Measurements from ENCODE around the gene PRSS1. TPM values are rescaled to one million over a fixed set of nuclear protein-coding genes. Genes with fewer than 3 reads are reported as not detected.
"Not testable (repeated sequence)": the region's sequence is repeated elsewhere in the genome, so short reads cannot be mapped to it uniquely, and the experiment has no call there.

PRSS1 gene
- total and polyA plus RNA-seq, 2 experiments from 2014 or later = not detected

DNA sequence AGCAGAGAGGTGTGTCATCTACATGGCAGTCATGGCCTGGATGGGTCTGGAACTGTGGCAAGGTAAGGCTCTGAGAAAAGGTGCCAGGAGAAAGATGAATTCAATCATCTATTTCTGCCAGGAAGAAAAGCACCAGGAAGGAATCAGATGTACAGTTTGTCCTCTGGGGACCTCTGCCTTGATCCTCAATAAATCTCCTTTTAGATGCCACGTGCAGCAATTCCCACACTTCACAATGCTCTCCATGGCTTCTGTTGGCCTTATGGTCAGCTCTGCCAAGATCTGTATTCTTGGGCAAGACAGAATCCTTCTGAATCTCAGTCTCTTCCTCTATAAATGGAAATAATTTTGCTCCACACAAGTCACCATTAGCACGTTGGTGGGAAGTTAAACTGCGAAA lies 19.6 kb downstream of the PRSS1 start:
- not testable (repeated sequence) for H3K27ac ChIP-seq (ENCODE audit: low read depth); H3K27me3 ChIP-seq (ENCODE audit: insufficient read depth); H3K27ac Mint-ChIP-seq; H3K36me3 ChIP-seq (ENCODE audit: insufficient read depth); H3K4me3 ChIP-seq; H3K9me3 Mint-ChIP-seq; H3K79me2 ChIP-seq (replicated peaks; ENCODE audit: insufficient read depth); H3K36me3 Mint-ChIP-seq (ENCODE audit: low read depth); H3K4me1 Mint-ChIP-seq; H3K9me2 ChIP-seq (ENCODE audit: insufficient read depth); H3K4me1 ChIP-seq (ENCODE audit: insufficient read depth); H3K27me3 Mint-ChIP-seq (ENCODE audit: insufficient read depth, low read depth, poor library complexity); ATAC-seq; H3K4me3 Mint-ChIP-seq; H4K20me1 ChIP-seq (replicated peaks; ENCODE audit: insufficient read depth); H2AFZ ChIP-seq; H3K4me2 ChIP-seq; H3F3A ChIP-seq (replicated peaks; ENCODE audit: low read depth); DNase-seq (ENCODE audit: low spot score)

DNA sequence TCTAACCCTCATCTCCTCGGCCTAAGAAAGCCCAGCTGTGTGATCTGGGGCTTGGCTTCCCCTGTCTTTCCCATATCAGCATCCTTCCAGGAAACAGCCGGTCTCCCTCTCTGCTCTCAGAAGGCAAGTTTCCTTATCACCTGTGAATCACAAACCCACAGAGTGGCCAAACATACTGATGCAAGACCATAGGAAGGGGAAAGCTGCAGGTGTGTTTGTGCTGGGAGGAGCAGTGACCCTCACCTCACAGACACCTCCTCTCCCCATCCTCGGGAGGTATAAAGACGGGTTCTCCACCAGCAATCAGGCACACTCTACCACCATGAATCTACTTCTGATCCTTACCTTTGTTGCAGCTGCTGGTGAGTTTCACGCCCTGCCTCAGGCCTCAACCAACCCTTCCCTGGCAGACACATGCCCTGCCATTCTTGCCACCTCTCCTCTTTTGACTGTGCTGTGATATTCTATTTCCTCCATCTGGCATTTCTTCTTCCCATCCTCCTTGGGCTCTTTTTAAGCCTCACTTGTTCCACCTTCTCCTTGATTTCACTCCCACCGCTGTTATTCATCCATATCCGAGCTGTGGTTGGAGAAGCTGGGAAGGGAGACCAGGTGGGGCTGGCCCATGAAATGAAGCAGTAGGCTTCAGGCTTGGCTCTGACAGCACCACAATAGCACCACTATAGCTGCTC lies 21.5 kb downstream of the PRSS1 start, which contains the start of gene PRSS2:
Gene PRSS2, plus strand, starts transcription at position 310 of the 692 bp plus-strand sequence. Its CDS starts 13 bp downstream, at position 323.
- Histone ChIP-seq H3K27me3 (ENCODE audit: insufficient read depth) (no peaks in the 10 kb centered on the region), H4K20me1 (replicated peaks; ENCODE audit: insufficient read depth) (no peaks in the 10 kb centered on the region), H3K9me2 (ENCODE audit: insufficient read depth) (no peaks in the 10 kb centered on the region), H3K27ac (ENCODE audit: low read depth) (no peak within 1 kb of the TSS), H3F3A (replicated peaks; ENCODE audit: low read depth) (no peaks in the 10 kb centered on the region), H3K4me2 (no peak within 1 kb of the TSS), H3K79me2 (replicated peaks; ENCODE audit: insufficient read depth) (no peaks in the 10 kb centered on the region), H3K4me1 (ENCODE audit: insufficient read depth) (no peaks in the 10 kb centered on the region), H3K4me3 (no peak within 1 kb of the TSS), H2AFZ (no peak within 1 kb of the TSS), H3K36me3 (ENCODE audit: insufficient read depth) (no peaks in the 10 kb centered on the region)
- H3K27me3 Mint-ChIP-seq (ENCODE audit: insufficient read depth, low read depth, poor library complexity) = peaks cover 4% of the 10 kb centered on the region
- no peak within 1 kb of the TSS for H3K27ac Mint-ChIP-seq
- peaks cover 3% of the 10 kb centered on the region; the same call in 1 of the 3 replicates for H3K4me1 Mint-ChIP-seq
- no peaks in the 10 kb centered on the region; the same call in 1 of the 3 replicates for H3K9me3 Mint-ChIP-seq
- no peak for ATAC-seq
- no peaks in the 10 kb centered on the region for H3K36me3 Mint-ChIP-seq (ENCODE audit: low read depth)
- H3K4me3 Mint-ChIP-seq = no peak within 1 kb of the TSS
- no peak for DNase-seq (ENCODE audit: low spot score)
- TF ChIP-seq NANOG (IDR thresholded peaks at IDR 0.05; ENCODE audit: borderline replicate concordance) (no peak), ZNF331 (CRISPR knock-in tag; IDR thresholded peaks at IDR 0.05; ENCODE audit: low read depth) (no peak), POLR2AphosphoS5 (IDR thresholded peaks at IDR 0.05; ENCODE audit: low read depth) (no peak), EZH2phosphoT487 (IDR thresholded peaks at IDR 0.05; ENCODE audit: unreplicated experiment) (no peak), ZNF114 (CRISPR knock-in tag; IDR thresholded peaks at IDR 0.05) (no peak), JUNB (IDR thresholded peaks at IDR 0.05; ENCODE audit: unreplicated experiment) (no peak), CREB1 (CRISPR knock-in tag; IDR thresholded peaks at IDR 0.05; ENCODE audit: low read depth) (no peak), EZH2 (IDR thresholded peaks at IDR 0.05; ENCODE audit: low read depth, unreplicated experiment) (no peak)
- TF ChIP-seq, protein P1, sequence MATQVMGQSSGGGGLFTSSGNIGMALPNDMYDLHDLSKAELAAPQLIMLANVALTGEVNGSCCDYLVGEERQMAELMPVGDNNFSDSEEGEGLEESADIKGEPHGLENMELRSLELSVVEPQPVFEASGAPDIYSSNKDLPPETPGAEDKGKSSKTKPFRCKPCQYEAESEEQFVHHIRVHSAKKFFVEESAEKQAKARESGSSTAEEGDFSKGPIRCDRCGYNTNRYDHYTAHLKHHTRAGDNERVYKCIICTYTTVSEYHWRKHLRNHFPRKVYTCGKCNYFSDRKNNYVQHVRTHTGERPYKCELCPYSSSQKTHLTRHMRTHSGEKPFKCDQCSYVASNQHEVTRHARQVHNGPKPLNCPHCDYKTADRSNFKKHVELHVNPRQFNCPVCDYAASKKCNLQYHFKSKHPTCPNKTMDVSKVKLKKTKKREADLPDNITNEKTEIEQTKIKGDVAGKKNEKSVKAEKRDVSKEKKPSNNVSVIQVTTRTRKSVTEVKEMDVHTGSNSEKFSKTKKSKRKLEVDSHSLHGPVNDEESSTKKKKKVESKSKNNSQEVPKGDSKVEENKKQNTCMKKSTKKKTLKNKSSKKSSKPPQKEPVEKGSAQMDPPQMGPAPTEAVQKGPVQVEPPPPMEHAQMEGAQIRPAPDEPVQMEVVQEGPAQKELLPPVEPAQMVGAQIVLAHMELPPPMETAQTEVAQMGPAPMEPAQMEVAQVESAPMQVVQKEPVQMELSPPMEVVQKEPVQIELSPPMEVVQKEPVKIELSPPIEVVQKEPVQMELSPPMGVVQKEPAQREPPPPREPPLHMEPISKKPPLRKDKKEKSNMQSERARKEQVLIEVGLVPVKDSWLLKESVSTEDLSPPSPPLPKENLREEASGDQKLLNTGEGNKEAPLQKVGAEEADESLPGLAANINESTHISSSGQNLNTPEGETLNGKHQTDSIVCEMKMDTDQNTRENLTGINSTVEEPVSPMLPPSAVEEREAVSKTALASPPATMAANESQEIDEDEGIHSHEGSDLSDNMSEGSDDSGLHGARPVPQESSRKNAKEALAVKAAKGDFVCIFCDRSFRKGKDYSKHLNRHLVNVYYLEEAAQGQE (IDR thresholded peaks at IDR 0.05; ENCODE audit: unreplicated experiment) = no peak
- TF ChIP-seq, protein P2, sequence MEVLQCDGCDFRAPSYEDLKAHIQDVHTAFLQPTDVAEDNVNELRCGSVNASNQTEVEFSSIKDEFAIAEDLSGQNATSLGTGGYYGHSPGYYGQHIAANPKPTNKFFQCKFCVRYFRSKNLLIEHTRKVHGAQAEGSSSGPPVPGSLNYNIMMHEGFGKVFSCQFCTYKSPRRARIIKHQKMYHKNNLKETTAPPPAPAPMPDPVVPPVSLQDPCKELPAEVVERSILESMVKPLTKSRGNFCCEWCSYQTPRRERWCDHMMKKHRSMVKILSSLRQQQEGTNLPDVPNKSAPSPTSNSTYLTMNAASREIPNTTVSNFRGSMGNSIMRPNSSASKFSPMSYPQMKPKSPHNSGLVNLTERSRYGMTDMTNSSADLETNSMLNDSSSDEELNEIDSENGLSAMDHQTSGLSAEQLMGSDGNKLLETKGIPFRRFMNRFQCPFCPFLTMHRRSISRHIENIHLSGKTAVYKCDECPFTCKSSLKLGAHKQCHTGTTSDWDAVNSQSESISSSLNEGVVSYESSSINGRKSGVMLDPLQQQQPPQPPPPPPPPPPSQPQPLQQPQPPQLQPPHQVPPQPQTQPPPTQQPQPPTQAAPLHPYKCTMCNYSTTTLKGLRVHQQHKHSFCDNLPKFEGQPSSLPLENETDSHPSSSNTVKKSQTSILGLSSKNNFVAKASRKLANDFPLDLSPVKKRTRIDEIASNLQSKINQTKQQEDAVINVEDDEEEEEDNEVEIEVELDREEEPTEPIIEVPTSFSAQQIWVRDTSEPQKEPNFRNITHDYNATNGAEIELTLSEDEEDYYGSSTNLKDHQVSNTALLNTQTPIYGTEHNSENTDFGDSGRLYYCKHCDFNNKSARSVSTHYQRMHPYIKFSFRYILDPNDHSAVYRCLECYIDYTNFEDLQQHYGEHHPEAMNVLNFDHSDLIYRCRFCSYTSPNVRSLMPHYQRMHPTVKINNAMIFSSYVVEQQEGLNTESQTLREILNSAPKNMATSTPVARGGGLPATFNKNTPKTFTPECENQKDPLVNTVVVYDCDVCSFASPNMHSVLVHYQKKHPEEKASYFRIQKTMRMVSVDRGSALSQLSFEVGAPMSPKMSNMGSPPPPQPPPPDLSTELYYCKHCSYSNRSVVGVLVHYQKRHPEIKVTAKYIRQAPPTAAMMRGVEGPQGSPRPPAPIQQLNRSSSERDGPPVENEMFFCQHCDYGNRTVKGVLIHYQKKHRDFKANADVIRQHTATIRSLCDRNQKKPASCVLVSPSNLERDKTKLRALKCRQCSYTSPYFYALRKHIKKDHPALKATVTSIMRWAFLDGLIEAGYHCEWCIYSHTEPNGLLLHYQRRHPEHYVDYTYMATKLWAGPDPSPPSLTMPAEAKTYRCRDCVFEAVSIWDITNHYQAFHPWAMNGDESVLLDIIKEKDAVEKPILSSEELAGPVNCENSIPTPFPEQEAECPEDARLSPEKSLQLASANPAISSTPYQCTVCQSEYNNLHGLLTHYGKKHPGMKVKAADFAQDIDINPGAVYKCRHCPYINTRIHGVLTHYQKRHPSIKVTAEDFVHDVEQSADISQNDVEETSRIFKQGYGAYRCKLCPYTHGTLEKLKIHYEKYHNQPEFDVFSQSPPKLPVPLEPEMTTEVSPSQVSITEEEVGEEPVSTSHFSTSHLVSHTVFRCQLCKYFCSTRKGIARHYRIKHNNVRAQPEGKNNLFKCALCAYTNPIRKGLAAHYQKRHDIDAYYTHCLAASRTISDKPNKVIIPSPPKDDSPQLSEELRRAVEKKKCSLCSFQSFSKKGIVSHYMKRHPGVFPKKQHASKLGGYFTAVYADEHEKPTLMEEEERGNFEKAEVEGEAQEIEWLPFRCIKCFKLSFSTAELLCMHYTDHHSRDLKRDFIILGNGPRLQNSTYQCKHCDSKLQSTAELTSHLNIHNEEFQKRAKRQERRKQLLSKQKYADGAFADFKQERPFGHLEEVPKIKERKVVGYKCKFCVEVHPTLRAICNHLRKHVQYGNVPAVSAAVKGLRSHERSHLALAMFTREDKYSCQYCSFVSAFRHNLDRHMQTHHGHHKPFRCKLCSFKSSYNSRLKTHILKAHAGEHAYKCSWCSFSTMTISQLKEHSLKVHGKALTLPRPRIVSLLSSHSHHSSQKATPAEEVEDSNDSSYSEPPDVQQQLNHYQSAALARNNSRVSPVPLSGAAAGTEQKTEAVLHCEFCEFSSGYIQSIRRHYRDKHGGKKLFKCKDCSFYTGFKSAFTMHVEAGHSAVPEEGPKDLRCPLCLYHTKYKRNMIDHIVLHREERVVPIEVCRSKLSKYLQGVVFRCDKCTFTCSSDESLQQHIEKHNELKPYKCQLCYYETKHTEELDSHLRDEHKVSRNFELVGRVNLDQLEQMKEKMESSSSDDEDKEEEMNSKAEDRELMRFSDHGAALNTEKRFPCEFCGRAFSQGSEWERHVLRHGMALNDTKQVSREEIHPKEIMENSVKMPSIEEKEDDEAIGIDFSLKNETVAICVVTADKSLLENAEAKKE (CRISPR knock-in tag; IDR thresholded peaks at IDR 0.05) = no peak
- TF ChIP-seq, protein P3, sequence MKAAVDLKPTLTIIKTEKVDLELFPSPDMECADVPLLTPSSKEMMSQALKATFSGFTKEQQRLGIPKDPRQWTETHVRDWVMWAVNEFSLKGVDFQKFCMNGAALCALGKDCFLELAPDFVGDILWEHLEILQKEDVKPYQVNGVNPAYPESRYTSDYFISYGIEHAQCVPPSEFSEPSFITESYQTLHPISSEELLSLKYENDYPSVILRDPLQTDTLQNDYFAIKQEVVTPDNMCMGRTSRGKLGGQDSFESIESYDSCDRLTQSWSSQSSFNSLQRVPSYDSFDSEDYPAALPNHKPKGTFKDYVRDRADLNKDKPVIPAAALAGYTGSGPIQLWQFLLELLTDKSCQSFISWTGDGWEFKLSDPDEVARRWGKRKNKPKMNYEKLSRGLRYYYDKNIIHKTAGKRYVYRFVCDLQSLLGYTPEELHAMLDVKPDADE (IDR thresholded peaks at IDR 0.05) = no peak

Measured in GM23338 (cell line).